Right atrium auricular region (tissue), 2 donors: ENCODE data around the gene CEP152. TPM values are rescaled to one million over a fixed set of nuclear protein-coding genes. Genes with fewer than 3 reads are reported as not detected.

Experiments
- DNase-seq: peaks from one replicate; pipeline ENCODE4 v3.0.0-alpha.2; 2019; ENCODE audit warnings: low spot score
- H3K27ac ChIP-seq, 2 donors: fragments of 200-600 bp; sonication (generic); 1 replicate in 1 of 2; 2 replicates in 1 of 2; pipeline ENCODE4 v1.5.1; 2016 to 2019
- H3K27me3 ChIP-seq, 2 donors: fragments of 200-600 bp; sonication (generic); one replicate each; pipeline versions ENCODE4 v1.5.1 to v1.6.0; 2017 to 2019
- H3K36me3 ChIP-seq: fragments of 200-600 bp; sonication (generic); one replicate; pipeline ENCODE4 v1.5.1; 2016
- H3K4me1 ChIP-seq, 2 donors: fragments of 200-600 bp; sonication (generic); one replicate each; pipeline versions ENCODE4 v1.5.1 to v1.6.0; 2017 to 2019
- H3K4me3 ChIP-seq, 2 donors: fragments of 200-600 bp; sonication (generic); 1 replicate in 1 of 2; 2 replicates in 1 of 2; pipeline ENCODE4 v1.5.1; 2017 to 2019; ENCODE audit warnings: mild to moderate bottlenecking in 1 of 2, moderate library complexity in 1 of 2
- H3K9me3 ChIP-seq, 2 donors: fragments of 200-600 bp; sonication (generic); one replicate each; pipeline ENCODE4 v1.5.1; 2019
- CTCF ChIP-seq, 2 donors: fragments of 200-600 bp; sonication (generic); IDR thresholded peaks; one replicate each; pipeline ENCODE4 v1.5.1; 2019; ENCODE audit warnings: antibody characterized with exemption in 2 of 2
- total RNA-seq, 2 donors: library from RNA; depleted of rRNA; stranded (reverse); fragments of >200 nt; gene quantifications; one replicate each; pipeline ENCODE4 v1.1.0, GENCODE V29; 2016

CEP152 gene
- total RNA-seq, 2 donors from 2014 or later, result 1.1 to 1.4 TPM

DNA sequence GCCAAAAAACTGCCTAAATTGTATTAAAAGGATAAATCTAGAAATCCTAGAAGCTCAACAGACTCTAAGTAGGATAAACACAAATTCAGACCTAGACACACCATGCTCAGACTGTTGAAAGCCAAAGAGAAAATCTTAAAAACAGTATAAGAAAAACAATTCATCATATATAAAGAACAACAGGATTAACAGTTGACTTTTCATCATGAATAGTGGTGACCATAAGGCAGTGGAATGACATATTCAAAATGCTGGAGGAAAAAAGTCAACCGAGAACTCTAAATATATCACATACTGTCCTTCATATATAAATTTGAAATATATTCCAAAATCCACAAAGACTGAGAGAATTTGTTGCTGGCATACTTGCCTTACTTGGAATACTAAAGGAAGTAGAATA, 77.3 kb downstream of the CEP152 start:
- Histone ChIP-seq H3K4me3 (no peak overlapping the region), H3K4me1 (no peaks in the 10 kb centered on the region), H3K27ac (no peak overlapping the region), H3K9me3 (peaks cover 0 to 19% of the 10 kb centered on the region in 2 donors), H3K36me3 (no peaks in the 10 kb centered on the region), H3K27me3 (no peaks in the 10 kb centered on the region)
- no peak for DNase-seq
- no peak for TF ChIP-seq CTCF (IDR thresholded peaks at IDR 0.05)

- peaks cover 0 to 10% of the 10 kb centered on the region in 2 donors for H3K9me3 ChIP-seq
- no peaks in the 10 kb centered on the region for H3K4me1 ChIP-seq
- no peak for TF ChIP-seq CTCF (IDR thresholded peaks at IDR 0.05)
- no peak for DNase-seq
- H3K36me3 ChIP-seq, result no peaks in the 10 kb centered on the region
- H3K27me3 ChIP-seq, result no peaks in the 10 kb centered on the region
- H3K27ac ChIP-seq, result no peak overlapping the region
- no peak overlapping the region for H3K4me3 ChIP-seq
Observed at GRCh38 chr15:48730506-48730905, 80.4 kb downstream of the CEP152 start.

- Histone ChIP-seq H3K36me3 (no peaks in the 10 kb centered on the region), H3K4me3 (no peak overlapping the region), H3K9me3 (no peaks in the 10 kb centered on the region), H3K27me3 (no peaks in the 10 kb centered on the region), H3K27ac (no peak overlapping the region), H3K4me1 (no peaks in the 10 kb centered on the region)
- TF ChIP-seq CTCF (IDR thresholded peaks at IDR 0.05), result no peak
- no peak for DNase-seq
Observed at GRCh38 chr15:48723969-48724368, 86.9 kb downstream of the CEP152 start.

DNA sequence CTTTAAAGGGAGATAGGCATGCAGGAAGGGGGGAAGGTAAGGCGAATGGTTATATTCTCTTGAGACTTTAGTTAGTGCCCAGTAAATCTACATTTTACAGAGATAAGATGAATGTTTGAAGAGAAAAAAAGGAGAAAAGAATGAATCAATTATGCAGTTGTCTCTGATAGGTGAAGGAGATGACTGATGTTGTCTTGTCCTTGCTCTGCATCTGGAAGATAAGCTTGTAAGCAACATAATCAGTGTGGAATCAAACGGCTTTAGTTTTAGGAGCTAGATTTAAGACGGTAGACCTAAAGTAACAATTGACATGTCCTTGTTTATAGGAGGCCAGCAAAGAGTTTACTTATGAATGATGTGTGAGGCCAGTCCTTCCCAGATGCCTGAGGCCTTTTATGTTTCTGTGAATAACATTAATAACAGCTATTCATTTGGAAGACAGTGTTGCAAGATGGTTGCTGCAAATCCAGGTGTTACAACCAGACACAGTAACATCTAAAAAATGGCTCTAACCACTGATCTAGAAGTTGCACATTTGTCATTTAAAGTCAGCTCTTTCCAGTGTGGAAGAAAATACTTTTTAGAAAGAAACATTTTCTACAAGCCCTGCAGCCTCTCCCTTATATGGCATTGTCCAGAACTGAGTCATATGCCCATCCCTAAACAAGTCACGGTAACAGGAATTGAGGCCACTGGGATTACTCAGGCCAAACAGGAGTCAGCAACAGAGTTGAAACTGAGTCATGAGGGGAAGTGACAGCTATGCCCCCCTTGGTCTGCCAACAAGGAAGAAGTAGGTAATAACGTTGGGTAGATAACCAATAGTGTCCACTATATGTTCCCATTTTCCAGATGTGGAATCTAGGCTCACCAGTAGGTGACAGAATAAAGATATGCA, 87.9 kb downstream of the CEP152 start:
- no peaks in the 10 kb centered on the region for H3K4me1 ChIP-seq
- H3K36me3 ChIP-seq, result no peaks in the 10 kb centered on the region
- no peaks in the 10 kb centered on the region for H3K27me3 ChIP-seq
- no peak for TF ChIP-seq CTCF (IDR thresholded peaks at IDR 0.05)
- H3K27ac ChIP-seq, result no peak overlapping the region
- no peak overlapping the region for H3K4me3 ChIP-seq
- no peak for DNase-seq
- no peaks in the 10 kb centered on the region for H3K9me3 ChIP-seq

DNA sequence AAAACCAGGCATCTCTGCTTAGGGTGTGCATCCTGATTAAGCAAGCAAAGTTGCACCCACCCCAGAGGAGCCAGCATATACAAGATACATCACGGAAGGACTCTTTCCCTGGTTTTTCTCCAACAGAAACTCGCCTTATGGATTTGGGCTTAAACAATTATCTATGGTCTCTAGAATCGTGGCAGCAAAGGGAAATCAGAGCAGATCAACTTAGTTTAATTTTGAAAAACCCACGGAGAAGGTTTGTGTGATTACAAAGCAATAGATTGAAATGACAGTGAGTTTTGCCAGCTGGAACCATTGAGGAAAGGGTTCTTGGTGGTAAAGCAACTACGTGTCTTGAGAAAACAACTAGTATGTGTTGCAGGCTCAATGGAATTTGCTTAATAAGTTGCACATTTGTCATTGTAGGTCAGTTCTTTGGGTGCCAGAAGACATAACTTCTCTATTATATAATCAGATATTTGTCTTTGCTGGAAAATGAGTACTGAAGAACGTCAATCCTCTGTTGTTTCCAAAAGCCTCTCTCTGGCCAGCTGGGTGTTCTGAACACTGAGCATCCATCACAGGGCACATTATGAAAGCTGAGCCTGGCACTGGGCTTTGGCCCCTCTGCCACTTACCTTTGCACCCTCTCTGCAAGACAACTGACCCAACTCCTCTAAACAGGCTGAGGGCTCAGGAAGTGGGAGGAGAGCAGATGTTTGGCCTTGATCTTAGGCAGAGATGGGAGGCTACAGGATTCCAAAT, 89.6 kb downstream of the CEP152 start:
- H3K27ac ChIP-seq, result peak overlapping the region; percentile 15 to 47
- no peak overlapping the region for H3K4me3 ChIP-seq
- H3K9me3 ChIP-seq, result peaks cover 0 to 8% of the 10 kb centered on the region in 2 donors
- no peaks in the 10 kb centered on the region for H3K36me3 ChIP-seq
- H3K4me1 ChIP-seq, result no peaks in the 10 kb centered on the region
- TF ChIP-seq CTCF (IDR thresholded peaks at IDR 0.05), result no peak
- H3K27me3 ChIP-seq, result no peaks in the 10 kb centered on the region
- DNase-seq, result no peak
